Aorta (tissue), 5 donors: ENCODE data around the gene PTGES3. TPM values are rescaled to one million over a fixed set of nuclear protein-coding genes. Genes with fewer than 3 reads are reported as not detected.

Experiments used
- ATAC-seq: fragments of 200-7000 bp; cut with Tn5 transposase; one replicate; pipeline ENCODE4 v1.9.1; 2022; ENCODE audit warnings: moderate library complexity; ENCODE audit not compliant: low FRiP score
- DNase-seq, 2 donors: peaks; one replicate each; pipeline ENCODE4 v3.0.0-alpha.2; 2020
- H3K27ac ChIP-seq, 2 donors: one replicate each; pipeline ENCODE4 v1.5.1; 2013; ENCODE audit warnings: low read length in 2 of 2, mild to moderate bottlenecking in 2 of 2, moderate library complexity in 2 of 2, control low read depth in 1 of 2, inconsistent platforms in 1 of 2, low read depth in 1 of 2
- H3K27me3 ChIP-seq, 2 donors: one replicate each; pipeline ENCODE4 v1.6.1; 2013; ENCODE audit warnings: control low read depth in 1 of 2, low read length in 1 of 2, mild to moderate bottlenecking in 1 of 2, moderate library complexity in 1 of 2; ENCODE audit not compliant: insufficient read depth in 2 of 2, control insufficient read depth in 1 of 2
- H3K36me3 ChIP-seq, 2 donors: one replicate each; pipeline ENCODE4 v1.6.1; 2013; ENCODE audit warnings: control low read depth in 1 of 2, low read length in 1 of 2, mild to moderate bottlenecking in 1 of 2; ENCODE audit not compliant: insufficient read depth in 2 of 2, control insufficient read depth in 1 of 2
- H3K4me1 ChIP-seq, 2 donors: one replicate each; pipeline ENCODE4 v1.6.1; 2013; ENCODE audit warnings: low read length in 2 of 2, control low read depth in 1 of 2, mild to moderate bottlenecking in 1 of 2, moderate library complexity in 1 of 2; ENCODE audit not compliant: insufficient read depth in 2 of 2, control insufficient read depth in 1 of 2
- H3K4me3 ChIP-seq, 2 donors: one replicate each; pipeline ENCODE4 v1.5.1; 2013; ENCODE audit warnings: low read length in 2 of 2, control low read depth in 1 of 2, mild to moderate bottlenecking in 1 of 2
- H3K9me3 ChIP-seq: one replicate; pipeline ENCODE4 v1.6.1; 2013; ENCODE audit warnings: mild to moderate bottlenecking, low read length; ENCODE audit not compliant: control insufficient read depth
- WGBS, 2 donors: extraction: QIAGEN DNeasy Blood & Tissue Kit; methylation state at CpG; one replicate each; pipeline ENCODE4 v1.1.7; 2013; 5-methylcytosine and 5-hydroxymethylcytosine counted together
- intact Hi-C, 2 donors: fragments of 100-400 bp; cut with DNase I; formaldehyde crosslinking; loops; one replicate each; pipeline versions ENCODE4 v1.14.2 to v1.15.0; 2022
- polyA plus RNA-seq, 2 donors: library from polyadenylated mRNA; stranded (reverse); fragments of 200-250 nt; gene quantifications; one replicate each; pipeline ENCODE4 v1.2.3, GENCODE V29; 2013
- total RNA-seq, 2 donors: library from RNA; stranded (reverse); fragmentation: NEBNext Ultra II Directional; extraction: Animal tissue kit (Norgen Biotek cat#: 25700); gene quantifications; one replicate each; pipeline ENCODE4 v1.2.1, GENCODE V29; 2021
- donor health status: healthy with polysubstance abuse.
- donor health status: Bipolar disorder and iron deficiency.
- donor health status: DM: no; HTN: no; CAD: no.
- donor health status: DM: no; HTN: no; CAD: no.
- donor health status: DM: yes; HTN: yes; CAD: no.

PTGES3 gene
- total and polyA plus RNA-seq, 4 donors = 142 to 221 (median 150) TPM

DNA sequence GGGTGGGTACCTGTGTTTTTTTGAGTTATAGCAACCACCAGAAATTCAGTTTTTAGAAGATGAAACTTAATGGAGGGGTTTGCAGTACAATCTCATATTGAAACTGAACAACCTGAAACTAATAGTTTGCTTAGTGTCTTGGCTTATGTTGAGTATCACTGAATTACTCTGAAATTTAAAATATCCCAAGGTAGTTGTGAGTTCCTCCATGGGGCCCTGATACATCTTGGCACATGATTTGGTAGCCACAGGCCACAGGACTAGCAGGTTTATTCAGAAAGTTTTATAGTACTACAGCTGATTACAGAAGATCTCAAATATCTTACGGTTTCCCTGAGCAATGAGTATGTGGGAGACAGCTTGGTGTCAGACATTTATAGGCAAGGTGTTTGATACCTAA lies 10.4 kb downstream of the PTGES3 start:
- H3K9me3 ChIP-seq = no peaks in the 10 kb centered on the region
- no peaks in the 10 kb centered on the region for H3K4me1 ChIP-seq
- DNase-seq (no peak), ATAC-seq (no peak)
- H3K27me3 ChIP-seq = no peaks in the 10 kb centered on the region
- no peak overlapping the region for H3K27ac ChIP-seq
- intact Hi-C loops = no loop called here
- 76 to 83% methylated on average over 1 of the region's 1 CpG for WGBS, 2 donors
- H3K4me3 ChIP-seq = no peak overlapping the region
- H3K36me3 ChIP-seq = no peaks in the 10 kb centered on the region

- no peaks in the 10 kb centered on the region for H3K27me3 ChIP-seq
- WGBS, 2 donors = 71 to 77% methylated on average over 10 to 11 of the region's 11 CpGs
- no peak overlapping the region for H3K4me3 ChIP-seq
- H3K9me3 ChIP-seq = no peaks in the 10 kb centered on the region
- H3K4me1 ChIP-seq = no peaks in the 10 kb centered on the region
- H3K27ac ChIP-seq = no peak overlapping the region
- ATAC-seq = no peak
- intact Hi-C loops = no loop called here
- DNase-seq = no peak
- no peaks in the 10 kb centered on the region for H3K36me3 ChIP-seq
Observed at GRCh38 chr12:56676851-56677580, 11.1 kb downstream of the PTGES3 start.

GRCh38 chr12:56671608-56672007 lies 16.5 kb downstream of the PTGES3 start:
- H3K27ac ChIP-seq = no peak overlapping the region
- no peak for DNase-seq
- no peaks in the 10 kb centered on the region for H3K27me3 ChIP-seq
- no peak for ATAC-seq
- WGBS, 2 donors = 75 to 91% methylated on average over 2 of the region's 2 CpGs
- no peaks in the 10 kb centered on the region for H3K4me1 ChIP-seq
- H3K36me3 ChIP-seq = peaks cover 6 to 7% of the 10 kb centered on the region in 2 donors
- intact Hi-C loops = no loop called here
- H3K9me3 ChIP-seq = no peaks in the 10 kb centered on the region
- H3K4me3 ChIP-seq = no peak overlapping the region

GRCh38 chr12:56670836-56671235 lies 17.2 kb downstream of the PTGES3 start:
- no peaks in the 10 kb centered on the region for H3K4me1 ChIP-seq
- DNase-seq (no peak), ATAC-seq (no peak)
- intact Hi-C loops = no loop called here
- no peak overlapping the region for H3K4me3 ChIP-seq
- H3K36me3 ChIP-seq = peaks cover 6 to 7% of the 10 kb centered on the region in 2 donors
- no peak overlapping the region for H3K27ac ChIP-seq
- no peaks in the 10 kb centered on the region for H3K27me3 ChIP-seq
- WGBS, 2 donors = 78 to 82% methylated on average over 4 of the region's 4 CpGs
- H3K9me3 ChIP-seq = no peaks in the 10 kb centered on the region

- DNase-seq = no peak
- Histone ChIP-seq H3K9me3 (no peaks in the 10 kb centered on the region), H3K27me3 (no peaks in the 10 kb centered on the region), H3K27ac (no peak overlapping the region), H3K4me1 (no peaks in the 10 kb centered on the region), H3K36me3 (peaks cover 7 to 9% of the 10 kb centered on the region in 2 donors), H3K4me3 (no peak overlapping the region)
- intact Hi-C loops = no loop called here
- no peak for ATAC-seq
- 79 to 81% methylated on average over 2 of the region's 2 CpGs for WGBS, 2 donors
Observed at GRCh38 chr12:56668197-56668457, 20.0 kb downstream of the PTGES3 start.

- intact Hi-C loops = no loop called here
- WGBS, 2 donors = 90 to 97% methylated on average over 13 of the region's 13 CpGs
- Histone ChIP-seq H3K4me1 (no peaks in the 10 kb centered on the region), H3K27ac (no peak overlapping the region), H3K36me3 (peaks cover 0 to 5% of the 10 kb centered on the region in 2 donors), H3K4me3 (no peak overlapping the region), H3K27me3 (no peaks in the 10 kb centered on the region), H3K9me3 (no peaks in the 10 kb centered on the region)
- ATAC-seq (no peak), DNase-seq (no peak)
Observed at GRCh38 chr12:56661979-56662638, 26.0 kb downstream of the PTGES3 start.

- H3K4me1 ChIP-seq = no peaks in the 10 kb centered on the region
- 88% methylated on average over 7 of the region's 7 CpGs for WGBS, 2 donors
- H3K4me3 ChIP-seq = no peak overlapping the region
- intact Hi-C loops = no loop called here
- H3K27ac ChIP-seq = no peak overlapping the region
- H3K36me3 ChIP-seq = peaks cover 0 to 5% of the 10 kb centered on the region in 2 donors
- ATAC-seq (no peak), DNase-seq (no peak)
- no peaks in the 10 kb centered on the region for H3K27me3 ChIP-seq
- no peaks in the 10 kb centered on the region for H3K9me3 ChIP-seq
Observed at GRCh38 chr12:56661560-56661959, 26.5 kb downstream of the PTGES3 start.

- Histone ChIP-seq H3K27ac (no peak overlapping the region), H3K4me1 (no peaks in the 10 kb centered on the region), H3K9me3 (no peaks in the 10 kb centered on the region), H3K4me3 (no peak overlapping the region), H3K36me3 (peaks cover 0 to 3% of the 10 kb centered on the region in 2 donors), H3K27me3 (no peaks in the 10 kb centered on the region)
- ATAC-seq (no peak), DNase-seq (no peak)
- 94 to 100% methylated on average over 1 of the region's 1 CpG for WGBS, 2 donors
- intact Hi-C loops = no loop called here
Observed at GRCh38 chr12:56658921-56659320, 29.2 kb downstream of the PTGES3 start.
